Inferior parietal cortex (tissue), 1 donor: Measurements from ENCODE around the gene HOXA13.

Experiments
- DNase-seq: peaks from one replicate; pipeline ENCODE4 v3.0.0-alpha.2; 2016; ENCODE audit errors: extremely low spot score

HOXA13 gene

GRCh38 chr7:27207348-27207985 is 7.6 kb upstream of the HOXA13 start:
- no peak for DNase-seq

- no peak for DNase-seq
Observed at GRCh38 chr7:27205325-27206280, 5.7 kb upstream of the HOXA13 start.

- DNase-seq = no peak
Observed at GRCh38 chr7:27204851-27205322, 5.0 kb upstream of the HOXA13 start.

GRCh38 chr7:27203964-27204594 is 4.2 kb upstream of the HOXA13 start:
- no peak for DNase-seq

GRCh38 chr7:27203365-27203953 is 3.6 kb upstream of the HOXA13 start:
- no peak for DNase-seq

GRCh38 chr7:27202862-27203134 is 2.9 kb upstream of the HOXA13 start:
- no peak for DNase-seq

- no peak for DNase-seq
Observed at GRCh38 chr7:27202018-27202861, 2.3 kb upstream of the HOXA13 start.

GRCh38 chr7:27201580-27202017 is 1.7 kb upstream of the HOXA13 start:
- no peak for DNase-seq

GRCh38 chr7:27200761-27201579 is 1.1 kb upstream of the HOXA13 start:
- no peak for DNase-seq

- no peak for DNase-seq
Observed at GRCh38 chr7:27198871-27199801, 755 bp downstream of the HOXA13 start.

- no peak for DNase-seq
Observed at GRCh38 chr7:27198138-27198841, 1.6 kb downstream of the HOXA13 start.

GRCh38 chr7:27197137-27198042 is 2.5 kb downstream of the HOXA13 start:
- DNase-seq = no peak

GRCh38 chr7:27196287-27196767 is 3.6 kb downstream of the HOXA13 start:
- DNase-seq = peak; percentile 86

- no peak for DNase-seq
Observed at GRCh38 chr7:27194686-27195379, 5.1 kb downstream of the HOXA13 start.

- DNase-seq = no peak
Observed at GRCh38 chr7:27194002-27194352, 5.9 kb downstream of the HOXA13 start.

GRCh38 chr7:27193335-27194001 is 6.4 kb downstream of the HOXA13 start:
- DNase-seq = no peak
